WTC11 (cell line): ENCODE measurements around the gene BACH2. TPM values are rescaled to one million over a fixed set of nuclear protein-coding genes. Genes with fewer than 3 reads are reported as not detected.

Source experiments
- ATAC-seq: fragments of 200-7000 bp; cut with Tn5 transposase; 2 replicates; pipeline ENCODE4 v1.10.0; 2021; ENCODE audit warnings: mild to moderate bottlenecking, moderate library complexity
- CTCF ChIA-PET: fragments of 300-600 bp; sonication (Branson Sonifier 250); formaldehyde crosslinking; loops from one replicate; lab custom pipeline; 2021; ENCODE audit warnings: antibody characterized with exemption; lab: Charles Lee
- POLR2A ChIA-PET: fragments of 350-600 bp; sonication (Branson Sonifier 250); formaldehyde crosslinking; loops from one replicate; lab custom pipeline; 2021; ENCODE audit warnings: antibody characterized with exemption; lab: Charles Lee
- DNase-seq: peaks from one replicate; pipeline ENCODE4 v3.0.0; 2021; ENCODE audit warnings: low spot score
- H3K27ac Mint-ChIP-seq: 2 replicates; pipeline ENCODE4 v1.8.0; 2021; ENCODE audit warnings: mixed read lengths
- H3K27me3 Mint-ChIP-seq: 2 replicates; pipeline ENCODE4 v1.8.0; 2021; ENCODE audit warnings: low read depth, mild to moderate bottlenecking, moderate library complexity, mixed read lengths
- H3K36me3 Mint-ChIP-seq: 2 replicates; pipeline ENCODE4 v1.8.0; 2021; ENCODE audit warnings: mixed read lengths
- H3K4me1 Mint-ChIP-seq: 2 replicates; pipeline ENCODE4 v1.8.0; 2022; ENCODE audit warnings: mixed read lengths
- H3K4me3 Mint-ChIP-seq: 2 replicates; pipeline ENCODE4 v1.8.0; 2021; ENCODE audit warnings: mild to moderate bottlenecking, moderate library complexity, mixed read lengths
- H3K9me3 Mint-ChIP-seq: 2 replicates; pipeline ENCODE4 v1.8.0; 2021; ENCODE audit warnings: mixed read lengths
- FOXJ3 ChIP-seq: sonication (generic); formaldehyde crosslinking; IDR thresholded peaks from 2 replicates; pipeline ENCODE4 v1.9.0; 2021; ENCODE audit warnings: missing genetic modification reagents, mild to moderate bottlenecking, borderline replicate concordance
- JUN ChIP-seq: sonication (generic); formaldehyde crosslinking; IDR thresholded peaks from 2 replicates; pipeline ENCODE4 v1.8.0; 2023; ENCODE audit warnings: mild to moderate bottlenecking, missing genetic modification reagents
- NFATC4 ChIP-seq: fragments of 250-450 bp; sonication (Bioruptor Pico); IDR thresholded peaks from 2 replicates; pipeline ENCODE4 v1.9.0; 2021; ENCODE audit warnings: mild to moderate bottlenecking
- NFYB ChIP-seq: sonication (generic); formaldehyde crosslinking; conservative IDR thresholded peaks from 2 replicates; pipeline ENCODE4 v1.8.0; 2022; ENCODE audit warnings: low read depth, missing genetic modification reagents
- NR1H2 ChIP-seq: sonication (generic); formaldehyde crosslinking; IDR thresholded peaks from 2 replicates; pipeline ENCODE4 v1.9.0; 2021; ENCODE audit warnings: mild to moderate bottlenecking, moderate library complexity, missing genetic modification reagents
- NR3C1 ChIP-seq: sonication (generic); formaldehyde crosslinking; conservative IDR thresholded peaks from 2 replicates; pipeline ENCODE4 v1.8.1; 2023; ENCODE audit warnings: low read depth, mild to moderate bottlenecking, missing genetic modification reagents
- PRDM15 ChIP-seq: sonication (generic); formaldehyde crosslinking; IDR thresholded peaks from 2 replicates; pipeline ENCODE4 v1.8.0; 2022; ENCODE audit warnings: missing genetic modification reagents
- PRRX2 ChIP-seq: fragments of 250-450 bp; sonication (Bioruptor Pico); IDR thresholded peaks from 2 replicates; pipeline ENCODE4 v1.8.0; 2021; ENCODE audit warnings: mild to moderate bottlenecking
- RELA ChIP-seq: sonication (generic); formaldehyde crosslinking; IDR thresholded peaks from 2 replicates; pipeline ENCODE4 v1.8.1; 2022; ENCODE audit warnings: missing genetic modification reagents, mild to moderate bottlenecking, borderline replicate concordance
- RORB ChIP-seq: fragments of 250-450 bp; sonication (Bioruptor Pico); IDR thresholded peaks from 2 replicates; pipeline ENCODE4 v1.9.0; 2021; ENCODE audit warnings: mild to moderate bottlenecking
- SMAD4 ChIP-seq: sonication (generic); formaldehyde crosslinking; IDR thresholded peaks from 2 replicates; pipeline ENCODE4 v1.8.0; 2022; ENCODE audit warnings: mild to moderate bottlenecking, missing genetic modification reagents
- STAT6 ChIP-seq: sonication (generic); formaldehyde crosslinking; conservative IDR thresholded peaks from 2 replicates; pipeline ENCODE4 v1.8.1; 2023; ENCODE audit warnings: mild to moderate bottlenecking, low read depth, missing genetic modification reagents, moderate library complexity
- TCF7 ChIP-seq: sonication (generic); formaldehyde crosslinking; IDR thresholded peaks from 2 replicates; pipeline ENCODE4 v1.8.0; 2022; ENCODE audit warnings: mild to moderate bottlenecking, low read depth, missing genetic modification reagents, moderate library complexity
- USF1 ChIP-seq: sonication (generic); formaldehyde crosslinking; IDR thresholded peaks from 2 replicates; pipeline ENCODE4 v1.8.0; 2022; ENCODE audit warnings: mild to moderate bottlenecking, missing genetic modification reagents
- ZNF138 ChIP-seq: sonication (generic); formaldehyde crosslinking; conservative IDR thresholded peaks from 2 replicates; pipeline ENCODE4 v1.8.1; 2022; ENCODE audit warnings: mild to moderate bottlenecking, moderate library complexity, missing genetic modification reagents
- ZNF263 ChIP-seq: sonication (generic); formaldehyde crosslinking; IDR thresholded peaks from 2 replicates; pipeline ENCODE4 v1.8.1; 2022; ENCODE audit warnings: low read depth, mild to moderate bottlenecking, moderate library complexity, missing genetic modification reagents
- ZNF532 ChIP-seq: fragments of 250-450 bp; sonication (Bioruptor Pico); IDR thresholded peaks from 2 replicates; pipeline ENCODE4 v1.9.0; 2021; ENCODE audit warnings: mild to moderate bottlenecking, borderline replicate concordance
- ZNF671 ChIP-seq: fragments of 250-450 bp; sonication (Bioruptor Pico); IDR thresholded peaks from 2 replicates; pipeline ENCODE4 v1.8.0; 2021; ENCODE audit warnings: mild to moderate bottlenecking
- ZSCAN18 ChIP-seq: fragments of 250-450 bp; sonication (Bioruptor Pico); IDR thresholded peaks from 2 replicates; pipeline ENCODE4 v2.1.2; 2022; ENCODE audit warnings: mild to moderate bottlenecking, moderate library complexity
- total RNA-seq: library from RNA; stranded (reverse); gene quantifications from 3 replicates; pipeline ENCODE4 v1.2.3, GENCODE V29; 2021
- TF ChIP-seq, protein P1 (sequence below): fragments of 250-450 bp; sonication (Bioruptor Pico); IDR thresholded peaks from 2 replicates; pipeline ENCODE4 v1.9.0; 2021; ENCODE audit warnings: mild to moderate bottlenecking

The BACH2 gene
- total RNA-seq, 1 experiment from 2014 or later: 5.9 TPM

GRCh38 chr6:89950879-89951391, 345.7 kb downstream of the BACH2 start:
- no peaks in the 10 kb centered on the region for H3K27me3 Mint-ChIP-seq
- CTCF ChIA-PET: interaction anchor here (0.6 to 3.9 kb wide), 8 partner anchors 10 to 528 kb away, joined by 3 to 42 read pairs (median 4); no protein-coding TSS in a partner anchor
- no peak for DNase-seq
- no peak for ATAC-seq
- POLR2A ChIA-PET: no interaction called here
- TF ChIP-seq NR1H2 (CRISPR knock-in tag) (no peak), RORB (CRISPR knock-in tag) (no peak), FOXJ3 (no peak), NFYB (CRISPR knock-in tag) (no peak), PRRX2 (CRISPR knock-in tag) (no peak), STAT6 (CRISPR knock-in tag) (no peak), RELA (CRISPR knock-in tag) (no peak), ZNF532 (CRISPR knock-in tag) (no peak), SMAD4 (CRISPR knock-in tag) (no peak), ZSCAN18 (CRISPR knock-in tag) (no peak), TCF7 (CRISPR knock-in tag) (no peak)
- TF ChIP-seq, protein P1, sequence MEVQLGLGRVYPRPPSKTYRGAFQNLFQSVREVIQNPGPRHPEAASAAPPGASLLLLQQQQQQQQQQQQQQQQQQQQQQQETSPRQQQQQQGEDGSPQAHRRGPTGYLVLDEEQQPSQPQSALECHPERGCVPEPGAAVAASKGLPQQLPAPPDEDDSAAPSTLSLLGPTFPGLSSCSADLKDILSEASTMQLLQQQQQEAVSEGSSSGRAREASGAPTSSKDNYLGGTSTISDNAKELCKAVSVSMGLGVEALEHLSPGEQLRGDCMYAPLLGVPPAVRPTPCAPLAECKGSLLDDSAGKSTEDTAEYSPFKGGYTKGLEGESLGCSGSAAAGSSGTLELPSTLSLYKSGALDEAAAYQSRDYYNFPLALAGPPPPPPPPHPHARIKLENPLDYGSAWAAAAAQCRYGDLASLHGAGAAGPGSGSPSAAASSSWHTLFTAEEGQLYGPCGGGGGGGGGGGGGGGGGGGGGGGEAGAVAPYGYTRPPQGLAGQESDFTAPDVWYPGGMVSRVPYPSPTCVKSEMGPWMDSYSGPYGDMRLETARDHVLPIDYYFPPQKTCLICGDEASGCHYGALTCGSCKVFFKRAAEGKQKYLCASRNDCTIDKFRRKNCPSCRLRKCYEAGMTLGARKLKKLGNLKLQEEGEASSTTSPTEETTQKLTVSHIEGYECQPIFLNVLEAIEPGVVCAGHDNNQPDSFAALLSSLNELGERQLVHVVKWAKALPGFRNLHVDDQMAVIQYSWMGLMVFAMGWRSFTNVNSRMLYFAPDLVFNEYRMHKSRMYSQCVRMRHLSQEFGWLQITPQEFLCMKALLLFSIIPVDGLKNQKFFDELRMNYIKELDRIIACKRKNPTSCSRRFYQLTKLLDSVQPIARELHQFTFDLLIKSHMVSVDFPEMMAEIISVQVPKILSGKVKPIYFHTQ (CRISPR knock-in tag): no peak
- TF ChIP-seq, all 79 proteins: peak for 0
- no peaks in the 10 kb centered on the region for H3K9me3 Mint-ChIP-seq
- H3K27ac Mint-ChIP-seq: no peak overlapping the region
- peaks cover 6% of the 10 kb centered on the region for H3K4me1 Mint-ChIP-seq
- H3K4me3 Mint-ChIP-seq: no peak overlapping the region
- no peaks in the 10 kb centered on the region for H3K36me3 Mint-ChIP-seq

- H3K36me3 Mint-ChIP-seq: no peaks in the 10 kb centered on the region
- DNase-seq: no peak
- no peaks in the 10 kb centered on the region for H3K9me3 Mint-ChIP-seq
- no peak for ATAC-seq
- no peak overlapping the region for H3K4me3 Mint-ChIP-seq
- ChIA-PET POLR2A (no interaction called here), CTCF (interaction anchor here (1.8 to 3.9 kb wide), 2 partner anchors 10 to 528 kb away, joined by 13 to 42 read pairs; no protein-coding TSS in a partner anchor)
- peaks cover 6% of the 10 kb centered on the region for H3K4me1 Mint-ChIP-seq
- H3K27ac Mint-ChIP-seq: no peak overlapping the region
- H3K27me3 Mint-ChIP-seq: no peaks in the 10 kb centered on the region
- no peak for TF ChIP-seq JUN (CRISPR knock-in tag)
- no peak for TF ChIP-seq USF1 (CRISPR knock-in tag)
- TF ChIP-seq ZNF138 (CRISPR knock-in tag): no peak
- no peak for TF ChIP-seq PRDM15 (CRISPR knock-in tag)
- no peak for TF ChIP-seq ZNF671 (CRISPR knock-in tag)
- no peak for TF ChIP-seq NFYB (CRISPR knock-in tag)
- no peak for TF ChIP-seq NR3C1 (CRISPR knock-in tag)
- TF ChIP-seq NFATC4 (CRISPR knock-in tag): no peak
- no peak for TF ChIP-seq ZNF263 (CRISPR knock-in tag)
These were observed 346.2 kb downstream of the BACH2 start for GRCh38 chr6:89950446-89950845.
